Loucy (cell line): ENCODE data around the gene LDB3.

Experiments
- H2AFZ ChIP-seq: fragments of 200-600 bp; sonication (generic); 2 replicates; pipeline ENCODE4 v1.6.0; 2016; ENCODE audit warnings: antibody characterized with exemption, mild to moderate bottlenecking, low read length, moderate library complexity
- H3F3A ChIP-seq: fragments of 200-600 bp; 2 replicates; pipeline ENCODE4 v1.6.0; 2016; ENCODE audit warnings: antibody characterized with exemption, low read depth, mild to moderate bottlenecking
- H3K27me3 ChIP-seq: fragments of 200-600 bp; sonication (generic); 2 replicates; pipeline ENCODE4 v1.6.1; 2014; ENCODE audit warnings: low read length, mild to moderate bottlenecking; ENCODE audit not compliant: insufficient read depth, poor library complexity, severe bottlenecking
- H3K36me3 ChIP-seq: fragments of 200-600 bp; sonication (generic); 2 replicates; pipeline ENCODE4 v1.6.1; 2016; ENCODE audit warnings: low read length; ENCODE audit not compliant: insufficient read depth
- H3K4me1 ChIP-seq: fragments of 200-600 bp; sonication (generic); 2 replicates; pipeline ENCODE4 v1.5.1; 2014; ENCODE audit warnings: low read length, mild to moderate bottlenecking; ENCODE audit not compliant: insufficient read depth, poor library complexity, severe bottlenecking
- H3K4me2 ChIP-seq: fragments of 200-600 bp; sonication (generic); 2 replicates; pipeline ENCODE4 v1.6.0; 2014; ENCODE audit warnings: antibody characterized with exemption, low read length, low read depth, mild to moderate bottlenecking; ENCODE audit not compliant: poor library complexity, severe bottlenecking
- H3K4me3 ChIP-seq: fragments of 200-600 bp; sonication (generic); 2 replicates; pipeline ENCODE4 v1.5.1; 2014; ENCODE audit warnings: low read length, mild to moderate bottlenecking, mixed read lengths; ENCODE audit not compliant: poor library complexity, severe bottlenecking
- H3K79me2 ChIP-seq: fragments of 200-600 bp; sonication (generic); 2 replicates; pipeline ENCODE4 v1.6.1; 2014; ENCODE audit warnings: low read length; ENCODE audit not compliant: insufficient read depth
- H3K9ac ChIP-seq: fragments of 200-600 bp; sonication (generic); 2 replicates; pipeline ENCODE4 v1.6.0; 2014; ENCODE audit warnings: mild to moderate bottlenecking, low read depth, low read length, moderate library complexity; ENCODE audit not compliant: poor library complexity, severe bottlenecking
- H3K9me2 ChIP-seq: fragments of 200-600 bp; sonication (generic); replicated peaks from 2 replicates; pipeline ENCODE4 v1.6.1; 2016; ENCODE audit warnings: low read depth, low read length, mixed read lengths
- H3K9me3 ChIP-seq: fragments of 200-600 bp; sonication (generic); 2 replicates; pipeline ENCODE4 v1.6.1; 2014; ENCODE audit warnings: mild to moderate bottlenecking, antibody characterized with exemption, low read length, low read depth; ENCODE audit not compliant: insufficient read depth
- H4K20me1 ChIP-seq: fragments of 200-600 bp; sonication (generic); 2 replicates; pipeline ENCODE4 v1.6.0; 2014; ENCODE audit warnings: antibody characterized with exemption, low read length, mild to moderate bottlenecking; ENCODE audit not compliant: insufficient read depth, poor library complexity, severe bottlenecking
- CTCF ChIP-seq: fragments of 200-600 bp; sonication (generic); conservative IDR thresholded peaks from 2 replicates; pipeline ENCODE4 v1.5.1; 2014; ENCODE audit warnings: mild to moderate bottlenecking, antibody characterized with exemption, low read length
- EZH2phosphoT487 ChIP-seq: fragments of 200-600 bp; IDR thresholded peaks from 2 replicates; pipeline ENCODE4 v1.6.1; 2018; ENCODE audit warnings: antibody characterized with exemption, mild to moderate bottlenecking, moderate library complexity, borderline replicate concordance

Gene LDB3

GRCh38 chr10:86742230-86742629 is 73.9 kb downstream of the LDB3 start:
- no peak for TF ChIP-seq EZH2phosphoT487
- TF ChIP-seq CTCF, result no peak
- no peaks in the 10 kb centered on the region for H3F3A ChIP-seq
- no peaks in the 10 kb centered on the region for H4K20me1 ChIP-seq
- H3K9me2 ChIP-seq, result no peaks in the 10 kb centered on the region
- peaks cover 82% of the 10 kb centered on the region for H3K27me3 ChIP-seq
- no peaks in the 10 kb centered on the region for H3K36me3 ChIP-seq
- no peak overlapping the region for H2AFZ ChIP-seq
- H3K9ac ChIP-seq, result no peak overlapping the region
- H3K79me2 ChIP-seq, result no peaks in the 10 kb centered on the region
- H3K4me2 ChIP-seq, result no peak overlapping the region
- no peak overlapping the region for H3K4me3 ChIP-seq
- H3K4me1 ChIP-seq, result no peaks in the 10 kb centered on the region
- H3K9me3 ChIP-seq, result no peaks in the 10 kb centered on the region

- no peak overlapping the region for H2AFZ ChIP-seq
- no peak overlapping the region for H3K4me2 ChIP-seq
- no peak for TF ChIP-seq CTCF
- no peak for TF ChIP-seq EZH2phosphoT487
- H3K4me1 ChIP-seq, result no peaks in the 10 kb centered on the region
- H3F3A ChIP-seq, result no peaks in the 10 kb centered on the region
- H3K4me3 ChIP-seq, result no peak overlapping the region
- no peaks in the 10 kb centered on the region for H3K79me2 ChIP-seq
- H3K36me3 ChIP-seq, result no peaks in the 10 kb centered on the region
- H3K9me3 ChIP-seq, result no peaks in the 10 kb centered on the region
- H3K9me2 ChIP-seq, result no peaks in the 10 kb centered on the region
- peaks cover 75% of the 10 kb centered on the region for H3K27me3 ChIP-seq
- peaks cover 3% of the 10 kb centered on the region for H4K20me1 ChIP-seq
- no peak overlapping the region for H3K9ac ChIP-seq
Measured at GRCh38 chr10:86744067-86744725, 75.9 kb downstream of the LDB3 start.

GRCh38 chr10:86747796-86748581 is 79.7 kb downstream of the LDB3 start:
- peaks cover 76% of the 10 kb centered on the region for H3K27me3 ChIP-seq
- H3K4me2 ChIP-seq, result no peak overlapping the region
- TF ChIP-seq EZH2phosphoT487, result peak; percentile 97
- no peak for TF ChIP-seq CTCF
- no peaks in the 10 kb centered on the region for H3K79me2 ChIP-seq
- no peaks in the 10 kb centered on the region for H3K4me1 ChIP-seq
- peaks cover 3% of the 10 kb centered on the region for H4K20me1 ChIP-seq
- no peaks in the 10 kb centered on the region for H3K9me3 ChIP-seq
- H3K36me3 ChIP-seq, result no peaks in the 10 kb centered on the region
- no peak overlapping the region for H3K4me3 ChIP-seq
- no peak overlapping the region for H3K9ac ChIP-seq
- no peaks in the 10 kb centered on the region for H3F3A ChIP-seq
- no peaks in the 10 kb centered on the region for H3K9me2 ChIP-seq
- H2AFZ ChIP-seq, result no peak overlapping the region
